Measurements from ENCODE around the gene COL1A2.

COL1A2 gene

GRCh38 chr7:94426980-94427875 is 32.5 kb downstream of the COL1A2 start:
- DNase-seq (ENCODE audit: insufficient read length) (no peak), FAIRE-seq (no peak)
- TF ChIP-seq TAF1 (IDR thresholded peaks at IDR 0.05; ENCODE audit: borderline replicate concordance, low read depth, low read length), result no peak
- no peak for TF ChIP-seq POLR2A (IDR thresholded peaks at IDR 0.05; ENCODE audit: low read depth, low read length)
- TF ChIP-seq POLR2AphosphoS5 (IDR thresholded peaks at IDR 0.05; ENCODE audit: low read depth, low read length), result no peak

GRCh38 chr7:94429153-94429552 is 34.5 kb downstream of the COL1A2 start:
- TF ChIP-seq TAF1 (IDR thresholded peaks at IDR 0.05; ENCODE audit: borderline replicate concordance, low read depth, low read length) (no peak), POLR2AphosphoS5 (IDR thresholded peaks at IDR 0.05; ENCODE audit: low read depth, low read length) (no peak), POLR2A (IDR thresholded peaks at IDR 0.05; ENCODE audit: low read depth, low read length) (no peak)
- FAIRE-seq, result no peak
- no peak for DNase-seq (ENCODE audit: insufficient read length)

- FAIRE-seq, result no peak
- TF ChIP-seq TAF1 (IDR thresholded peaks at IDR 0.05; ENCODE audit: borderline replicate concordance, low read depth, low read length) (no peak), POLR2AphosphoS5 (IDR thresholded peaks at IDR 0.05; ENCODE audit: low read depth, low read length) (no peak)
- no peak for DNase-seq (ENCODE audit: insufficient read length)
Measured at GRCh38 chr7:94431176-94431575, 36.5 kb downstream of the COL1A2 start.

GRCh38 chr7:94431619-94432280 is 37.1 kb downstream of the COL1A2 start:
- DNase-seq (ENCODE audit: insufficient read length) (no peak), FAIRE-seq (no peak)
- TF ChIP-seq TAF1 (IDR thresholded peaks at IDR 0.05; ENCODE audit: borderline replicate concordance, low read depth, low read length), result no peak
- TF ChIP-seq POLR2AphosphoS5 (IDR thresholded peaks at IDR 0.05; ENCODE audit: low read depth, low read length), result no peak
- no peak for TF ChIP-seq POLR2A (IDR thresholded peaks at IDR 0.05; ENCODE audit: low read depth, low read length)

GRCh38 chr7:94432281-94432670 is 37.6 kb downstream of the COL1A2 start:
- TF ChIP-seq TAF1 (IDR thresholded peaks at IDR 0.05; ENCODE audit: borderline replicate concordance, low read depth, low read length), result no peak
- TF ChIP-seq POLR2AphosphoS5 (IDR thresholded peaks at IDR 0.05; ENCODE audit: low read depth, low read length), result no peak
- no peak for TF ChIP-seq POLR2A (IDR thresholded peaks at IDR 0.05; ENCODE audit: low read depth, low read length)
- DNase-seq (ENCODE audit: insufficient read length) (no peak), FAIRE-seq (no peak)

- DNase-seq (ENCODE audit: insufficient read length) (no peak), FAIRE-seq (no peak)
- no peak for TF ChIP-seq POLR2AphosphoS5 (IDR thresholded peaks at IDR 0.05; ENCODE audit: low read depth, low read length)
- no peak for TF ChIP-seq POLR2A (IDR thresholded peaks at IDR 0.05; ENCODE audit: low read depth, low read length)
- no peak for TF ChIP-seq TAF1 (IDR thresholded peaks at IDR 0.05; ENCODE audit: borderline replicate concordance, low read depth, low read length)
Measured at GRCh38 chr7:94432817-94433216, 38.1 kb downstream of the COL1A2 start.

GRCh38 chr7:94433224-94433623 is 38.5 kb downstream of the COL1A2 start:
- DNase-seq (ENCODE audit: insufficient read length) (no peak), FAIRE-seq (no peak)
- TF ChIP-seq POLR2AphosphoS5 (IDR thresholded peaks at IDR 0.05; ENCODE audit: low read depth, low read length), result no peak
- no peak for TF ChIP-seq POLR2A (IDR thresholded peaks at IDR 0.05; ENCODE audit: low read depth, low read length)
- no peak for TF ChIP-seq TAF1 (IDR thresholded peaks at IDR 0.05; ENCODE audit: borderline replicate concordance, low read depth, low read length)

GRCh38 chr7:94434042-94434441 is 39.3 kb downstream of the COL1A2 start:
- TF ChIP-seq POLR2AphosphoS5 (IDR thresholded peaks at IDR 0.05; ENCODE audit: low read depth, low read length) (no peak), TAF1 (IDR thresholded peaks at IDR 0.05; ENCODE audit: borderline replicate concordance, low read depth, low read length) (no peak), POLR2A (IDR thresholded peaks at IDR 0.05; ENCODE audit: low read depth, low read length) (no peak)
- DNase-seq (ENCODE audit: insufficient read length) (no peak), FAIRE-seq (no peak)

- TF ChIP-seq POLR2AphosphoS5 (IDR thresholded peaks at IDR 0.05; ENCODE audit: low read depth, low read length), result no peak
- TF ChIP-seq TAF1 (IDR thresholded peaks at IDR 0.05; ENCODE audit: borderline replicate concordance, low read depth, low read length), result no peak
- TF ChIP-seq POLR2A (IDR thresholded peaks at IDR 0.05; ENCODE audit: low read depth, low read length), result no peak
- FAIRE-seq (peak; percentile 94), DNase-seq (ENCODE audit: insufficient read length) (peak; percentile 1)
Measured at GRCh38 chr7:94436018-94436604, 41.4 kb downstream of the COL1A2 start.

- no peak for FAIRE-seq
- DNase-seq (ENCODE audit: insufficient read length), result no peak
Measured at GRCh38 chr7:94436700-94437099, 42.0 kb downstream of the COL1A2 start.

GRCh38 chr7:94439893-94440381 is 45.2 kb downstream of the COL1A2 start:
- TF ChIP-seq POLR2AphosphoS5 (IDR thresholded peaks at IDR 0.05; ENCODE audit: low read depth, low read length) (no peak), TAF1 (IDR thresholded peaks at IDR 0.05; ENCODE audit: borderline replicate concordance, low read depth, low read length) (no peak), POLR2A (IDR thresholded peaks at IDR 0.05; ENCODE audit: low read depth, low read length) (no peak)
- FAIRE-seq (no peak), DNase-seq (ENCODE audit: insufficient read length) (no peak)

More at GRCh38 chr7:94436700-94437099, 42.0 kb downstream of the COL1A2 start:
- TF ChIP-seq TAF1 (IDR thresholded peaks at IDR 0.05; ENCODE audit: borderline replicate concordance, low read depth, low read length), result no peak
- TF ChIP-seq POLR2AphosphoS5 (IDR thresholded peaks at IDR 0.05; ENCODE audit: low read depth, low read length), result no peak
- no peak for TF ChIP-seq POLR2A (IDR thresholded peaks at IDR 0.05; ENCODE audit: low read depth, low read length)
